GM13977 (cell line): ENCODE data around the gene YLPM1.

ENCODE experiments used
- DNase-seq: peaks from one replicate; pipeline ENCODE4 v3.0.0; 2012; ENCODE audit warnings: low spot score
- CTCF ChIP-seq: IDR thresholded peaks from 2 replicates; pipeline ENCODE4 v1.5.1; 2012; ENCODE audit warnings: mild to moderate bottlenecking, control low read depth; ENCODE audit not compliant: insufficient read depth; ENCODE audit errors: extremely low read depth, missing control alignments
- in situ Hi-C: fragments of 300-500 bp; cut with MboI; formaldehyde crosslinking; loops from one replicate; pipeline ENCODE4 v1.12.0; 2022; ENCODE audit warnings: low sequenced_read_pairs, low pct_unique_long_range_greater_than_20kb, mixed read lengths, inconsistent platforms; ENCODE audit not compliant: unreplicated experiment

The YLPM1 gene

DNA sequence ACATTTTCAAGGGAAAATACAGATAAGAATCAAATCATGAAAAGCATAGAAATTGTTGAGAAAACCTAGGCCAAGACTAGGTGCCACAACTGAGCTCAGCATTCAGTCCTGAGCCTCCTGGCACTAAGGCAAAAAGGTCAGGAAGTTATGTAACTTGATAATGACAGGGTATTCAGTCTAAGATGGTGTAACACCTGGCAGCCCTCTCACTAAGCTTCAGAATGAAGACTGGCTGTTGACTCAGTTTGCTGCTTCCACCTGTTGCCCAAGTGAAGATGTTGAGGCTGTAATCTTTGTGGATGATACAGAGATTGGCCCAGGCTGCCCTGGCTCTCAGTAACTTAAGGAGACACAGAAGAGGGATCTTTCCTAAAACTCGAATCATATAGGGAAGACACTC, 93.2 kb downstream of the YLPM1 start:
- DNase-seq, result no peak
- in situ Hi-C loops, result loop anchor here (10.0 to 25.0 kb wide), 2 partner anchors 48 to 231 kb away; no protein-coding TSS in a partner anchor
- no peak for TF ChIP-seq CTCF

DNA sequence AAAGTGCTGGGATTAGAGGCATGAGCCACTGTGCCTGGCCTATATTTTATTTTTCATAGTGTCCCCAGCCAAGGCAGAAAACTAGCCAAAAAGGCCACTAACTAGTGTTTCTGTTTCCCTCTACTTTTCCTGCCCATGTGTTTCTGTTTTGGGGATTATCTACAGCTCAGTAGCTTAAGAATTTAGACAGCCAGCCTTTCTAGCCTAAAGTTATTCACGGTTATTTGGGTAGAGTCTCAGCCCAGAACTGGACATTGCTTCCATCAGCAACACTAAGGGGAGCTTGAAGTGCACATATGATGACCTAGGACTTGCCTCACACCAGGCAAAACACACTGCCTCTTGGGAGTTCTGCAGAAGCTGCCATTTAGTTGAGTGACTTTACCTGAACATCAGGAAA, 94.9 kb downstream of the YLPM1 start:
- no peak for TF ChIP-seq CTCF
- in situ Hi-C loops, result loop anchor here (10.0 to 25.0 kb wide), 2 partner anchors 47 to 229 kb away; no protein-coding TSS in a partner anchor
- DNase-seq, result no peak

GRCh38 chr14:74859757-74860552, 96.8 kb downstream of the YLPM1 start:
- in situ Hi-C loops, result loop anchor here (10.0 to 25.0 kb wide), 2 partner anchors 45 to 227 kb away; no protein-coding TSS in a partner anchor
- no peak for DNase-seq
- no peak for TF ChIP-seq CTCF

DNA sequence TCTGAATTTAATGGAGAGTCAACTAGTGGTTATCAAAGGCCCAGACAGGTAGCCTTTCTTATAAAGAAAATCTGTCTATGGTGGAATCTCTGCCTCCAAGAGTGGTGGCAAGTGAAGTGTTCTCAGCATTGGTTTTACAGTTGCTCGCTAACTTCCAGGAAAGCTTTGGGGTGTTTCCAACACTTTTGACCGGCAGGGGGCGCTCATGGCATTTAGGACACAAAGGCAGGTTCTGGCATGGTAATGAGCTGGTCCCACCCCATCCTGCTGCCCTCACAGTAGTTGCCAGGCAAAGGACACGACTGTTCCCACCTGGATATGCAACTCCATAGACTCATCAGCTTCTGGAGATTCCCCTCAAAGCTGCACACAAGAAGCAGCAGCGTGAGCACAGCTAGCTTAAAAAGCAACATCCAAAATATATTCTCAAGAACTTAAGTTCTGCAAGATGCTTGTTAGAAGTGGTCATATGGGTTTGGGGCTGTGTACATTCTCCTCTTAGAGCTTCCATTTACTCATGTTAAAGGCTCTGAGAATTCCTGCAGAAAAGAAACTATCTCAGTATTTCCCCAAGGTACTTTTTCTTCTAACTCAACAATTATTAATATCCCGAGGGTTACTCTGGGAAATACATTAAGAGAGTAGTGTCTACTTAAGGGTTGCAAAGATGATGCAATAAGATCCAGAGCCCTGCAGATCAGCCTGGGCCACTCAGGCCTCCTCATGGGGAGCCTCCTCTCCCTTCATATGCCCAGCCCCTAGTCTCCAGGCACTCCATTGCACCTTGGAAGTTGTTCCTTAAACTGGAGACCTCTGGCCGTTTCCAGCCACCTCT, 98.0 kb downstream of the YLPM1 start:
- in situ Hi-C loops, result loop anchor here (25.0 kb wide), 1 partner anchor 226 kb away; no protein-coding TSS in a partner anchor
- DNase-seq, result peak; percentile 78
- peak; percentile 82 for TF ChIP-seq CTCF

DNA sequence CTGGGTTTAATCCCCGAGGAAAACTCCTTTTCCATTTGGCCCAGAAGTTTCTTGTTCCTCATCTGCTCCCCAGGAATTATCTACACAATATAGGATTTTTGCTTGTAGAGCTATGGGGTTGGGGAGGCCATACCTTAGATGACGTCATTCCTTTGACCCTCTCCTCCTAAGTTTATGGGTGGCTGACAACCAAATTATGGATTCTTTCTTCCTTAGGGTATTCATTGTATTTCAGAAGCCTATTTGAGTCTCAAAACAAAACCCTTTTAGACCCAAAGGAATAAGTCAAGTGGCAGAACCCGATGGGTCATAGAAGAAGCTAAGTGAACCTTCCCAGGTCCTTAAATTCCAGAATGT, 98.6 kb downstream of the YLPM1 start:
- no peak for TF ChIP-seq CTCF
- DNase-seq, result no peak
- in situ Hi-C loops, result loop anchor here (25.0 kb wide), 1 partner anchor 226 kb away; no protein-coding TSS in a partner anchor

DNA sequence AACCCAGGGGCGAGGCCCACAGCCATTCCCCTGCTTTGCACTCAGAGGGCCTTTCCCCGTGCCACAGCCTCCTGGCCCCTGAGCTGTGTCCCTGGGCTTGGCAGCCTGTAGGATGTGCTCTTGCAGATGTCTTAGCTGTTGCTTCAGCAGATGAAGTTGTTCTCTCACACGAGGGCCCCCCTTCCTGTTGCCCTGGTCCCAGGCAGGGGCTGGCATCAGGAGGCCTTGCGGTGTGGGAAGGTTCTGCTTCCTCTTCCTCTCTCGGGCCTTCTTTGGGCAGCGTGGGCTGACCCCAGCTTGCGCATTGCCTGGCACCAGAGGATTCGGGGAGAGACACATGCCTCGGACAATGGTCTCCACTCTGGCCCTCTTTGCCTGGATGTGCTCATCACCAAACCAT, 100.2 kb downstream of the YLPM1 start:
- in situ Hi-C loops, result loop anchor here (25.0 kb wide), 1 partner anchor 224 kb away; no protein-coding TSS in a partner anchor
- no peak for TF ChIP-seq CTCF
- DNase-seq, result no peak
